ENCODE results near the gene NYNRIN.
"Not testable (repeated sequence)": the region's sequence is repeated elsewhere in the genome, so short reads cannot be mapped to it uniquely, and the experiment has no call there.

NYNRIN gene

DNA sequence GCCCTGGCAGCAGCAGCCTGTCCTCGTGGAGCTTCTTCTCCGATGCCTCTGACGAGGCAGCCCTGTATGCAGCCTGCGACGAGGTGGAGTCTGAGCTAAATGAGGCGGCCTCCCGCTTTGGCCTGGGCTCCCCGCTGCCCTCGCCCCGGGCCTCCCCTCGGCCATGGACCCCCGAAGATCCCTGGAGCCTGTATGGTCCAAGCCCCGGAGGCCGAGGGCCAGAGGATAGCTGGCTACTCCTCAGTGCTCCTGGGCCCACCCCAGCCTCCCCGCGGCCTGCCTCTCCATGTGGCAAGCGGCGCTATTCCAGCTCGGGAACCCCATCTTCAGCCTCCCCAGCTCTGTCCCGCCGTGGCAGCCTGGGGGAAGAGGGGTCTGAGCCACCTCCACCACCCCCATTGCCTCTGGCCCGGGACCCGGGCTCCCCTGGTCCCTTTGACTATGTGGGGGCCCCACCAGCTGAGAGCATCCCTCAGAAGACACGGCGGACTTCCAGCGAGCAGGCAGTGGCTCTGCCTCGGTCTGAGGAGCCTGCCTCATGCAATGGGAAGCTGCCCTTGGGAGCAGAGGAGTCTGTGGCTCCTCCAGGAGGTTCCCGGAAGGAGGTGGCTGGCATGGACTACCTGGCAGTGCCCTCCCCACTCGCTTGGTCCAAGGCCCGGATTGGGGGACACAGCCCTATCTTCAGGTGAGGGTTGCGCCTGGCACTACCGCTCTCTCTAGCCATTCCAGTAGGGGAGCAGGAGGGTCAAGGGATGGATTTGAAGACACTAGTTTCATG, 28.7 kb upstream of the NYNRIN start:
- DNase-seq (ENCODE audit: low spot score), result no peak

- no peak for DNase-seq (ENCODE audit: low spot score)
Observed at GRCh38 chr14:24370748-24371147, 28.1 kb upstream of the NYNRIN start.

GRCh38 chr14:24371605-24372004, 27.2 kb upstream of the NYNRIN start:
- not testable (repeated sequence) for DNase-seq (ENCODE audit: low spot score)

DNA sequence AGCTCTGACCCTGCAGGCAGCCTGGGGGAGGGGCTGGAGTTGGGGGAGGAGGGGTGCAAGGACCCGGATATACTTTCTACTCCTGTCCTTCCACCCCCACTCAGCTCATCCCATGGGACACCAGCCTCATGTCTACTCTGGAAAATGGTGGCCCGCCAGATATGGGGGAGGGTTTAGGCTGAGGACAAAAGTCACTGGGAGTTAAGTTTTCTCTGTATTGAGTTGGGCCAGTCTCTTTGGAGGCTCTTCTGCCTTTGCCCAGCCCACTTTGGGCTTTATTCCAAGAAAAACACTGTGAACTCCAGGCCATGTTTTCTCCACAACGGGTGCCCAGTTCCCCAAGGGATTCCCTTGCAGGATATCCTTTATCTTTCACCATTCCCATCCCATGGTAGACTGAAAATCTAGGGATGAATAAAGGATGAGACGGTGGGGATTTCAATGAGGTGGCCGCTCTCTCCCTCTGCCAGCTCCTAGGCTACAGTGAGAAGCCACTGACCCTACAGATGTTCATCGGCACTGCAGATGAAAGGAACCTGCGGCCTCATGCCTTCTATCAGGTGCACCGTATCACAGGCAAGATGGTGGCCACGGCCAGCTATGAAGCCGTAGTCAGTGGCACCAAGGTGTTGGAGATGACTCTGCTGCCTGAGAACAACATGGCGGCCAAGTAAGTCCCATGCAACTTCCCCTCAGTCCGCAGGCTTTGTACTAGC, 25.9 kb upstream of the NYNRIN start:
- no peak for DNase-seq (ENCODE audit: low spot score)

DNA sequence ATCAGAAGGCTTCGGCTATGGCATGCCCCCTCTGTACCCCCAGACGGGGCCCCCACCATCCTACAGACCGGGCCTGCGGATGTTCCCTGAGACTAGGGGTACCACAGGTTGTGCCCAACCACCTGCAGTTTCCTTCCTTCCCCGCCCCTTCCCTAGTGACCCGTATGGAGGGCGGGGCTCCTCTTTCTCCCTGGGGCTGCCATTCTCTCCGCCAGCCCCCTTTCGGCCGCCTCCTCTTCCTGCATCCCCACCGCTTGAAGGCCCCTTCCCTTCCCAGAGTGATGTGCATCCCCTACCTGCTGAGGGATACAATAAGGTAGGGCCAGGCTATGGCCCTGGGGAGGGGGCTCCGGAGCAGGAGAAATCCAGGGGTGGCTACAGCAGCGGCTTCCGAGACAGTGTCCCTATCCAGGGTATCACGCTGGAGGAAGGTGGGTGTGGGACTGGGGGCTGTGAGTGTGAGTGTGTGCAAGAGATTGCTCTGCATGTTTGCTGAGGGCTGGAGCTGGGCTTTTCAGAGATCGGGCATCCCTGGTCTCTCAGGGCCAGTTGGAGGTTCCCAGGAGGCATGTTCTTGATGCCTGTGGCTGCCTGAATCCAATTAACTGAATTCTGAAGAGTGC, 22.2 kb upstream of the NYNRIN start:
- DNase-seq (ENCODE audit: low spot score), result no peak

GRCh38 chr14:24377126-24377525, 21.7 kb upstream of the NYNRIN start:
- DNase-seq (ENCODE audit: low spot score), result no peak

GRCh38 chr14:24377657-24378056, 21.1 kb upstream of the NYNRIN start:
- no peak for DNase-seq (ENCODE audit: low spot score)

DNA sequence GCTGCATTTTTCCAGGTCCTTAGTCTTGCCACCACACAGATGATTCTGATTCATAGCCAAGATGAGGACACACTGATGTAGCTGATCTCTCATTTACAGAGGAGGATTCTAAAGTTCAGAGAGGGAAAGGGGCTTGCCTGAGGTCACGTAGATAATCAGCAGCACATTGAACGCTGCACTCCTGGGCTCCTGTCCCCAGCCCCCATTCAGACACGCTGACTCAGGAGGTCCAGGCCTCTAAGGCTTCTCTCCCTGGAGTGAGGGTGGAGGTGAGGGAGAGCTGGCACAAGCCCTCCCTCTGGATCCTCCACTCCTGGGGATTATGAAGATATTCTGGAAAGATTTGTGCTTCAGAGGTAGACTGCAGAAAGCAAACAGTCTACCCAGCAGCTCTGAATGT, 20.5 kb upstream of the NYNRIN start:
- DNase-seq (ENCODE audit: low spot score), result no peak

DNA sequence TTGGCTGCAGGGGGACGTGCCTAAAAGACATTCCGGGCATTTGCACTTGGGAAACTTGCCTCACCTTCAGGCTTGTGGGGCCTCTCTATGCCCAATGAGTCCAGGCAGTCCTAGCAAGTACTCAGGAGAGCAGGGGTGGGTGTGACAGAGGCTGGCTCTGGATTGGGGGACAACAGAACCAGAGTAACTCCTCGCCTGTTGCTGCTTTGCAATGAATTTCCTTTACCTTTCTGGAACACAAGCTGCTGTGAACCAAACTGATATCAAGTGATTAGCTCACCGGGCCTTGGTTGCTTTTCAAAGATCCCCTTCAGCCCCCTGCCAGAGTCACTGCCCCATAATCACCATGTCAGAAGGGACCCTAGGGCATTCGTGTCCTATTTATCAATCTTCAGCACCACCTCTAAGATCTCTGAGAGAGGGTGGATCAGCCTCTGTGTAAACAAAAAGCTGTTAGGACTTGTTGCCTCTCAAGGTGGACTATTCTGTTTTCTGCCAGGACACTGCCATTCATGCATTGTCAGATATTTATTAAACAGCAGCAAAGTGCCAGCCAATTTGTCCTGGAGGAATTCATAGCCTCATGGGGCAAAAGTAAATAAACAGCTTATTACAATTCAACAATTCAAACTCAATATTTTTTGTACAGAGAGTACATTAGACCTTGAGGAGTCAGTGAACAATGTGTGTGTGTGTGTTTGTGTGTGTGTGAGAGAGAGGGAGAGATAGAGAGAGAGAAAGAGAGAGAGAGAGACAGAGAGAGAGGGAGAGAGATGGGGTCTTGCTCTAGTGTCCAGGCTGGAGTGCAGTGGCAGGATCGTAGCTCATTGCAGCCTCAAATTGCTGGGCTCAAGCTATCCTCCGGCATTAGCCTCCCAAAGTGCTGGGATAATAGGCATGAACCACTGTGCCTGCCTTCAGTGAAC, 19.6 kb upstream of the NYNRIN start:
- DNase-seq (ENCODE audit: low spot score), result no peak

- no peak for DNase-seq (ENCODE audit: low spot score)
Observed at GRCh38 chr14:24379907-24380730, 18.7 kb upstream of the NYNRIN start.

GRCh38 chr14:24381363-24382063, 17.3 kb upstream of the NYNRIN start:
- no peak for DNase-seq (ENCODE audit: low spot score)

GRCh38 chr14:24382064-24382371, 16.8 kb upstream of the NYNRIN start:
- no peak for DNase-seq (ENCODE audit: low spot score)

DNA sequence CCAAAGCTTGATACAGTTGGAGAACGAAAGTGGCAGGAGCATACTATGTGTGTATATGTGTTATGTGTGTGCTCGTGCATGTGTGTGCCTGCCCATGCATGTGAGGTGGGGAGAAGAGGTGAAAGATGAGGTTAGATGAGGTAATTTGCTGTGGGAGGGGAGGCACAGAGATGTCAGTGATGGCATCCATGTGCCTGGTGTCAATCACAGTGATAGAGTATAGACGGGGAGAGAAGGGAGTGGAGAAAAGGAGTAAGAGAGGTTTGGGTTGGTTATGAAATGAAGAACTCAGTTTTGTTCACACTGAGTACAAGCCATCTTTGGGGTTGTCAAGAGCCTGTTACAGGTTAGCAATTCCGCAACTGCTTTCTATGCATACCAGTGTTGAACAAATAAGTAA, 14.6 kb upstream of the NYNRIN start:
- no peak for DNase-seq (ENCODE audit: low spot score)

DNA sequence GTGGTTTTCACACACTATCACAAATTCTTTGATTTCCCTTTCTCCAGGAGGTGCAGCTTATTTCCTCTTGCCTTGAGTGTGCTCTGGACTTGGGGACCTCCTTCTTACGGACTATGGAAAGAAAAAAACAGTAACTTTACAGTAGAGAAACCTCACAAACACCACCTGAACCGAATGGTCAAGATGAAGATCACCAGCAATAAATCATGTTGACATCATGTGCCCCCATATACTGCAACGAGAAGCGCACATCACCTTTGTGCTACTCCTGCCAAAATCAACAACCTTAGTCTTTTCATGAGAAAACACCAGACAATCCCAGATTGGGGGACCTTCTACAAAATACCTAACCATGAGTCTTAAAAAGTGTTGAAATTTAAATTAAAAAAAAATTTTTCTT, 13.3 kb upstream of the NYNRIN start:
- no peak for DNase-seq (ENCODE audit: low spot score)

DNA sequence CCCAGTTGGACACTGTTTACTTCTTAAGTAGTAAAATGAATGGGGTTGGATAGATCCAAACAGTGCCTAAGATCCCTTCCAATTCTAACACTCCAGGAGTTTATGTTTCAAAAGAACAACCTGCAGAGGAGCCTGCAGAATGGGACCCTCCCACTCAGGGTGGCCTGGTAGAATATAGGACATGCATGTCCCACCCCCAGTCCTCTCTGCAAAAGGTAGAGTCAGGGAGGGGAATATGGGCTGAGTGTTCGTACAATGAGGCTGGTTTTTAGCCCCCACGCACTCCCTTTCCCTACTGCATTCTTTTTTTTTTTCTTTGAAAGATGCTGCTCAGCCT, 11.8 kb upstream of the NYNRIN start:
- no peak for DNase-seq (ENCODE audit: low spot score)

- not testable (repeated sequence) for DNase-seq (ENCODE audit: low spot score)
Observed at GRCh38 chr14:24387579-24387978, 11.2 kb upstream of the NYNRIN start.

DNA sequence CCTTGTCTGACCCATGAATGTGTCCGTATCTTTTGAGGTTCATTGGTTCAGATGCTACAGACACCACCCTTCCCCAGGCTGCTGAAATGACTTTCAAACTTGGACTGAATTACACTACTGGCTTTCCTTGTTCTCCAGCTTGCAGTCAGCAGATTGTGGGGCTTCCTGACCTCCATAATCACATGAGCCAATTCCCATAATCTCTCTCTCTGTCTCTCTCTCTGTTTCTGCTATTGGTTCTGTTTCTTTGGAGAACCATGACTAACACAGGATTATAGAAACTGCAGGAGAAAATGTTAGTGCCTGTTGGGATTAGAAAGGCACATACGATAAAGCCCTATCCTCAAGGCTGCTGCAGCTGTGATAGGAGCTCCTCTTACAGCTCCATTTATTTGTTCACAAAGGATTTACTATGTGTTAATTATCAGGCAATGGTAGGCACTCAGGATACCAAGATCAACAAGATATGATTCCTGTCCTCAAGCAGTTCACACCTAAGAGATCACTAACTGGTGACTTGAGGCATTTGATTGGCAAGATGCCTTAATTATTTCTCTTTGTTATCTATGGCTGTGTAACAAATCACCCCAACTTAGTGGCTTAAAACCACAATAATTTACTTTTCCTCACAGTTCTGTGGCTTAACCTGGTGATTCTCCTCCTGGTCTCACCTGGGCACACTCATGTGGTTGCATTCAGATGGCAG, 10.2 kb upstream of the NYNRIN start:
- no peak for DNase-seq (ENCODE audit: low spot score)

GRCh38 chr14:24389226-24389848, 9.5 kb upstream of the NYNRIN start:
- no peak for DNase-seq (ENCODE audit: low spot score)

- no peak for DNase-seq (ENCODE audit: low spot score)
Observed at GRCh38 chr14:24390701-24391468, 7.9 kb upstream of the NYNRIN start.
